Measurements from ENCODE around the gene BTG3. TPM values are rescaled to one million over a fixed set of nuclear protein-coding genes. Genes with fewer than 3 reads are reported as not detected.

The BTG3 gene
- total and polyA plus RNA-seq, 10 of the 15 experiments (the other 5 are each of a cell fraction or from before 2014, with no cell fraction given), result 15.7 to 74.4 (median 34.8) TPM

DNA sequence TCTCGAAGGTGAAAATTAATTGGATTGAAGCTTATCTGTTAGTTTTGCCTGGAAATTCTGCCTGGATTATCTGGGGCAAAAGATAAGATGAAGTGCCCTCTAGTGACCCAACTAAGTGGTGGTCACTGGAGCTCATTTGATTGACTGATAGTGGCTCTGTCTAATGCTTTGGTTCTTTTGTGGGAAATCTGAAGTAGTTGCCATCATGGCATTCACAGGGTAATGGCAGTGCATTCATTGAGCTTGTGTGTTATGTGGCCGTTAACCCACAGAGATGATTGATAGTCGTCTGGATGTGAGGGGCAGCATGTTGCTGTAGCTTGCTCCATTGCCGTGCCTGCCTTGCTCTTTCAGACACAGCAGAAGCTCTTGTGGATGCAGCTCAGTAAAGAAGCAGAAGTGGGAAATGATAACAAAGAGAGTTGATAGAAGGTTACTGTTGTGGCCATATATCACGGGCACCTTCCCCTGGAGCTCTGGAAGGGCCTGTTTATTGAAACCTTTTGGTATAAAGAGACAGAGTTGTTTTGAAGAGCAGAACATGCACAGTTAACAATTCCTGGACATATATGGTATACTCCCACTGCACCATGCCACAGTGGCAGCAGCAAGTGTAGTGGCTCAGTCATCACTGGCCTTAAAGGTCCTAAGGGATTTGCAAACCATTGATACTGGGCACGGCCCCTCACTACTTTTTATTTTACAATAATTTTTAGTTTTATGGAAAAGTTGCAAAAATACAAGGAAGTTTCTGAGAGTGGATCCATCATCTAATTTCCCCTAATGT, 57.8 kb downstream of the BTG3 start:
- H3K79me2 ChIP-seq (ENCODE audit: control insufficient read depth, insufficient read depth, low read length), result no peaks in the 10 kb centered on the region
- H3K9me3 ChIP-seq (replicated peaks; ENCODE audit: control insufficient read depth, insufficient read depth, low read length), result no peaks in the 10 kb centered on the region
- SMC1A ChIA-PET (ENCODE audit: uncharacterized antibody, unreplicated experiment), result interaction anchor here (0.8 to 1.1 kb wide), 4 partner anchors 15 to 168 kb away, joined by 3 to 6 read pairs (median 4); no protein-coding TSS in a partner anchor
- no peak overlapping the region for H2AFZ ChIP-seq (ENCODE audit: control insufficient read depth, low read depth, low read length)
- in situ Hi-C loops (cut with MboI), result no loop called here
- H3K4me2 ChIP-seq (ENCODE audit: control insufficient read depth, insufficient read depth), result no peak overlapping the region
- RAD21 ChIA-PET (ENCODE audit: unreplicated experiment), result interaction anchor here (0.7 to 0.9 kb wide), 2 partner anchors 167 to 168 kb away, joined by 3 to 5 read pairs; no protein-coding TSS in a partner anchor
- BruUV-seq (replicated peaks), result no TSS peak
- no peaks in the 10 kb centered on the region for H3K36me3 ChIP-seq (ENCODE audit: control insufficient read depth in 2 of 2, insufficient read depth in 2 of 2, low read length in 1 of 2)
- CTCF ChIA-PET, result interaction anchor here (0.8 to 1.8 kb wide), 6 partner anchors 13 to 167 kb away, joined by 3 to 20 read pairs (median 4); no protein-coding TSS in a partner anchor
- FAIRE-seq (no peak), ATAC-seq (peak; percentile 32; the same call in 1 of the 3 replicates), DNase-seq (ENCODE audit: low read depth, low spot score) (no peak)
- H3K4me1 ChIP-seq (ENCODE audit: control insufficient read depth, insufficient read depth, low read length), result no peaks in the 10 kb centered on the region
- H3K4me3 ChIP-seq, result no peak overlapping the region
- WGBS (ENCODE audit: insufficient coverage, insufficient replicate concordance, low lambda C conversion rate, missing lambda C conversion rate), result 9% methylated on average over 6 of the region's 6 CpGs
- POLR2A ChIA-PET, result no interaction called here
- no peak overlapping the region for H3K27ac ChIP-seq (ENCODE audit: control insufficient read depth, insufficient read depth)
- TF ChIP-seq BHLHE40 (IDR thresholded peaks at IDR 0.05; ENCODE audit: borderline replicate concordance in 1 of 2, low read depth in 2 of 2, low read length in 1 of 2) (no peak), SMC3 (IDR thresholded peaks at IDR 0.05; ENCODE audit: borderline replicate concordance, low read length) (0 out of 2 replicates have a peak, but pooled peaks have one; percentile 8), RAD21 (IDR thresholded peaks at IDR 0.05; ENCODE audit: insufficient read depth, low read depth, low read length) (peak; percentile 37; the same call in 1 of the 2 replicates), CTCF (IDR thresholded peaks at IDR 0.05 in 2 of 3, conservative IDR thresholded peaks at IDR 0.05 in 1 of 3; ENCODE audit: control insufficient read depth in 2 of 3, extremely low read depth in 1 of 3, insufficient read depth in 1 of 3, low read depth in 3 of 3, low read length in 3 of 3) (peak; percentile 15 to 25 (median 18); a peak in 2 of 6 replicates)
- no peaks in the 10 kb centered on the region for H4K20me1 ChIP-seq (ENCODE audit: control insufficient read depth, insufficient read depth)
- no peak overlapping the region for H3K9ac ChIP-seq (ENCODE audit: control insufficient read depth, insufficient read depth, low read length)
- intact Hi-C loops (cut with micrococcal nuclease; ENCODE audit: unreplicated experiment), result loop anchor here (10.0 kb wide), 1 partner anchor 170 kb away; no protein-coding TSS in a partner anchor
- no peaks in the 10 kb centered on the region for H3K27me3 ChIP-seq (replicated peaks in 1 of 2; ENCODE audit: control insufficient read depth in 2 of 2, insufficient read depth in 2 of 2, low read length in 1 of 2)

Data from GM12878 (cell line).